ENCODE results near the gene INSL3.

Gene INSL3

GRCh38 chr19:17843908-17844490, 22.7 kb upstream of the INSL3 start:
- DNase-seq, result no peak

- no peak for DNase-seq
Observed at GRCh38 chr19:17843292-17843827, 22.0 kb upstream of the INSL3 start.

- no peak for DNase-seq
Observed at GRCh38 chr19:17842663-17843291, 21.5 kb upstream of the INSL3 start.

GRCh38 chr19:17841810-17842662, 20.7 kb upstream of the INSL3 start:
- peak; percentile 88 for DNase-seq

- DNase-seq, result no peak
Observed at GRCh38 chr19:17841371-17841809, 20.1 kb upstream of the INSL3 start.

GRCh38 chr19:17840019-17840418, 18.7 kb upstream of the INSL3 start:
- no peak for DNase-seq

- DNase-seq, result no peak
Observed at GRCh38 chr19:17837972-17838371, 16.7 kb upstream of the INSL3 start.

- no peak for DNase-seq
Observed at GRCh38 chr19:17836530-17836929, 15.2 kb upstream of the INSL3 start.

- no peak for DNase-seq
Observed at GRCh38 chr19:17835182-17836006, 14.1 kb upstream of the INSL3 start.

GRCh38 chr19:17834350-17835181, 13.2 kb upstream of the INSL3 start:
- DNase-seq, result no peak

- DNase-seq, result no peak
Observed at GRCh38 chr19:17832443-17833208, 11.3 kb upstream of the INSL3 start.

- DNase-seq, result no peak
Observed at GRCh38 chr19:17831419-17831888, 10.1 kb upstream of the INSL3 start.

GRCh38 chr19:17830567-17831418, 9.5 kb upstream of the INSL3 start:
- peak; percentile 85 for DNase-seq

GRCh38 chr19:17829855-17830566, 8.7 kb upstream of the INSL3 start:
- DNase-seq, result no peak

GRCh38 chr19:17826508-17827056, 5.3 kb upstream of the INSL3 start:
- no peak for DNase-seq

- no peak for DNase-seq
Observed at GRCh38 chr19:17824339-17824738, 3.0 kb upstream of the INSL3 start.

- DNase-seq, result no peak
Observed at GRCh38 chr19:17817668-17818363, 3.5 kb downstream of the INSL3 start.

GRCh38 chr19:17812099-17812498, 9.2 kb downstream of the INSL3 start:
- no peak for DNase-seq

All from activated CD8-positive, alpha-beta memory T cell treated with anti-CD3 and anti-CD28 coated beads, Interleukin-2, amount 50 U/mL, for 48 hours (primary cell).